ENCODE data around the gene VIT.

VIT gene

GRCh38 chr2:36696533-36696932 lies at the start of gene VIT:
Gene VIT, plus strand, starts transcription at chr2:36696707. Its CDS starts 19,664 bp downstream, at chr2:36716371.
- no peak for DNase-seq

GRCh38 chr2:36650031-36650829 lies 46.3 kb upstream of the VIT start:
- peak in 1 of 2 experiments; percentile 8 for DNase-seq

- DNase-seq, result no peak
These were observed 43.4 kb upstream of the VIT start for GRCh38 chr2:36653155-36653554.

- DNase-seq, result no peak
These were observed 42.4 kb upstream of the VIT start for GRCh38 chr2:36653967-36654694.

- no peak for DNase-seq
These were observed 41.1 kb upstream of the VIT start for GRCh38 chr2:36655453-36655852.

- no peak for DNase-seq
These were observed 38.8 kb upstream of the VIT start for GRCh38 chr2:36657703-36658102.

GRCh38 chr2:36658277-36658748 lies 38.2 kb upstream of the VIT start:
- DNase-seq, result no peak

GRCh38 chr2:36659218-36659617 lies 37.3 kb upstream of the VIT start:
- DNase-seq, result no peak

- DNase-seq, result no peak
These were observed 36.6 kb upstream of the VIT start for GRCh38 chr2:36659872-36660312.

GRCh38 chr2:36662638-36663037 lies 33.9 kb upstream of the VIT start:
- DNase-seq, result no peak

GRCh38 chr2:36663295-36663694 lies 33.2 kb upstream of the VIT start:
- no peak for DNase-seq

GRCh38 chr2:36663851-36664695 lies 32.4 kb upstream of the VIT start:
- DNase-seq, result no peak

- DNase-seq, result no peak
These were observed 31.8 kb upstream of the VIT start for GRCh38 chr2:36664696-36665076.

- no peak for DNase-seq
These were observed 28.6 kb upstream of the VIT start for GRCh38 chr2:36667931-36668330.

- no peak for DNase-seq
These were observed 25.5 kb upstream of the VIT start for GRCh38 chr2:36670881-36671595.

- DNase-seq, result no peak
These were observed 24.8 kb upstream of the VIT start for GRCh38 chr2:36671731-36672130.

GRCh38 chr2:36672199-36672598 lies 24.3 kb upstream of the VIT start:
- DNase-seq, result no peak

GRCh38 chr2:36675579-36676282 lies 20.8 kb upstream of the VIT start:
- DNase-seq, result no peak

GRCh38 chr2:36676364-36676763 lies 20.1 kb upstream of the VIT start:
- no peak for DNase-seq

GRCh38 chr2:36677386-36677785 lies 19.1 kb upstream of the VIT start:
- no peak for DNase-seq

- no peak for DNase-seq
These were observed 18.4 kb upstream of the VIT start for GRCh38 chr2:36677996-36678605.

Data from activated CD4-positive, alpha-beta T cell treated with anti-CD3 and anti-CD28 coated beads, Interleukin-2, amount 50 U/mL, for 48 hours (primary cell).